Thoracic aorta (tissue), 2 donors: ENCODE data around the gene REEP6. TPM values are rescaled to one million over a fixed set of nuclear protein-coding genes. Genes with fewer than 3 reads are reported as not detected.
"Not testable (repeated sequence)": the region's sequence is repeated elsewhere in the genome, so short reads cannot be mapped to it uniquely, and the experiment has no call there.

ENCODE experiments used
- ATAC-seq: fragments of 150-250 bp; one replicate; pipeline ENCODE4 v1.8.0; 2017; ENCODE audit warnings: low read depth; ENCODE audit not compliant: insufficient number of reproducible peaks, low FRiP score
- DNase-seq: peaks from one replicate; pipeline ENCODE4 v3.0.0-alpha.2; 2020; ENCODE audit warnings: low spot score
- H3K27ac ChIP-seq, 2 donors: fragments of 200-600 bp; sonication (generic); 1 replicate in 1 of 2; 2 replicates in 1 of 2; pipeline ENCODE4 v1.5.1; 2016; ENCODE audit warnings: mild to moderate bottlenecking in 2 of 2, moderate library complexity in 2 of 2
- H3K27me3 ChIP-seq: fragments of 200-600 bp; sonication (generic); replicated peaks from 2 replicates; pipeline ENCODE4 v1.6.0; 2016; ENCODE audit warnings: mild to moderate bottlenecking; ENCODE audit not compliant: insufficient read depth
- H3K36me3 ChIP-seq: fragments of 200-600 bp; sonication (generic); one replicate; pipeline ENCODE4 v1.5.1; 2016
- H3K4me1 ChIP-seq, 2 donors: fragments of 200-600 bp; sonication (generic); 1 replicate in 1 of 2; 2 replicates in 1 of 2; pipeline versions ENCODE4 v1.5.1 to v1.6.0; 2016; ENCODE audit warnings: low read depth in 2 of 2, mild to moderate bottlenecking in 1 of 2; ENCODE audit not compliant: control insufficient read depth in 1 of 2
- H3K4me3 ChIP-seq: fragments of 200-600 bp; sonication (generic); 2 replicates; pipeline ENCODE4 v1.5.1; 2016; ENCODE audit warnings: mild to moderate bottlenecking
- H3K9me3 ChIP-seq: fragments of 200-600 bp; sonication (generic); 2 replicates; pipeline ENCODE4 v1.5.1; 2016
- total RNA-seq, 2 donors: library from RNA; depleted of rRNA; stranded (reverse); fragments of >200 nt; gene quantifications; one replicate each; pipeline versions ENCODE4 v1.1.0 to v1.2.3, GENCODE V29; 2016
- TF ChIP-seq, protein P1 (sequence below): fragments of 200-600 bp; sonication (generic); IDR thresholded peaks from one replicate; pipeline ENCODE4 v1.5.1; 2019; ENCODE audit warnings: antibody characterized with exemption

REEP6 gene
- total RNA-seq, 2 donors from 2014 or later, result 0.35 to 1.6 TPM

DNA sequence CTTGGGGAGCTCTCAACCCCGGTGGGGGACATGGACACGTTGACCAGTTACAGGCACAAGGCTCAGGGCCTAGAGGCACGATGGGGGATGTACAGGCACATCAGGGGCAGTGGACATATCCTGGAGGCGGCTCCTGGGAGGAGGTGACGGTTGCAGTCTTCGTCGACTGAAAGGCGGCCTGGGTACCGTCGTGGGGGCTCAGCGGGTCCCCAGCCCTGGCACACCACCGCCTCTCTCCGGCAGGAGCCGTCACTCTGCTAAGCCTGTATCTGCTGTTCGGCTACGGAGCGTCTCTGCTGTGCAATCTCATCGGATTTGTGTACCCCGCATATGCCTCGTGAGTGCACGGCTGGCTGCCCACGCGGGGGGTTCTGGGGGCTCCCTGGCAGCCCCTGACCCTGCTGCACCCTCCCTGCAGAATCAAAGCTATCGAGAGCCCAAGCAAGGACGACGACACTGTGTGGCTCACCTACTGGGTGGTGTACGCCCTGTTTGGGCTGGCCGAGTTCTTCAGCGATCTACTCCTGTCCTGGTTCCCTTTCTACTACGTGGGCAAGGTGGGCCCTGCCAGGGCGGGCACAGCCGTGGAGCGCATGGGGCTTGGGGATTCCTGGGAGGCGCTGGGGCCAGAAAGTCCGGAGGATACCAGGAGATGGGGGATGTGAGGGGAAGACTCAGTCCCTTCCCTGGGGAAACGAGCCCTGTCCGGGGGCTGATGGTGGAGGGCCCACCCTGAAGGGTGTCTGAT is 4.2 kb downstream of the REEP6 start:
- H3K4me3 ChIP-seq, result no peak overlapping the region
- peaks cover 0 to 7% of the 10 kb centered on the region in 2 donors for H3K4me1 ChIP-seq
- no peaks in the 10 kb centered on the region for H3K9me3 ChIP-seq
- no peaks in the 10 kb centered on the region for H3K27me3 ChIP-seq
- ATAC-seq, result no peak
- no peaks in the 10 kb centered on the region for H3K36me3 ChIP-seq
- H3K27ac ChIP-seq, result no peak overlapping the region
- TF ChIP-seq, protein P1, sequence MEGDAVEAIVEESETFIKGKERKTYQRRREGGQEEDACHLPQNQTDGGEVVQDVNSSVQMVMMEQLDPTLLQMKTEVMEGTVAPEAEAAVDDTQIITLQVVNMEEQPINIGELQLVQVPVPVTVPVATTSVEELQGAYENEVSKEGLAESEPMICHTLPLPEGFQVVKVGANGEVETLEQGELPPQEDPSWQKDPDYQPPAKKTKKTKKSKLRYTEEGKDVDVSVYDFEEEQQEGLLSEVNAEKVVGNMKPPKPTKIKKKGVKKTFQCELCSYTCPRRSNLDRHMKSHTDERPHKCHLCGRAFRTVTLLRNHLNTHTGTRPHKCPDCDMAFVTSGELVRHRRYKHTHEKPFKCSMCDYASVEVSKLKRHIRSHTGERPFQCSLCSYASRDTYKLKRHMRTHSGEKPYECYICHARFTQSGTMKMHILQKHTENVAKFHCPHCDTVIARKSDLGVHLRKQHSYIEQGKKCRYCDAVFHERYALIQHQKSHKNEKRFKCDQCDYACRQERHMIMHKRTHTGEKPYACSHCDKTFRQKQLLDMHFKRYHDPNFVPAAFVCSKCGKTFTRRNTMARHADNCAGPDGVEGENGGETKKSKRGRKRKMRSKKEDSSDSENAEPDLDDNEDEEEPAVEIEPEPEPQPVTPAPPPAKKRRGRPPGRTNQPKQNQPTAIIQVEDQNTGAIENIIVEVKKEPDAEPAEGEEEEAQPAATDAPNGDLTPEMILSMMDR, result no peak
- no peak for DNase-seq

DNA sequence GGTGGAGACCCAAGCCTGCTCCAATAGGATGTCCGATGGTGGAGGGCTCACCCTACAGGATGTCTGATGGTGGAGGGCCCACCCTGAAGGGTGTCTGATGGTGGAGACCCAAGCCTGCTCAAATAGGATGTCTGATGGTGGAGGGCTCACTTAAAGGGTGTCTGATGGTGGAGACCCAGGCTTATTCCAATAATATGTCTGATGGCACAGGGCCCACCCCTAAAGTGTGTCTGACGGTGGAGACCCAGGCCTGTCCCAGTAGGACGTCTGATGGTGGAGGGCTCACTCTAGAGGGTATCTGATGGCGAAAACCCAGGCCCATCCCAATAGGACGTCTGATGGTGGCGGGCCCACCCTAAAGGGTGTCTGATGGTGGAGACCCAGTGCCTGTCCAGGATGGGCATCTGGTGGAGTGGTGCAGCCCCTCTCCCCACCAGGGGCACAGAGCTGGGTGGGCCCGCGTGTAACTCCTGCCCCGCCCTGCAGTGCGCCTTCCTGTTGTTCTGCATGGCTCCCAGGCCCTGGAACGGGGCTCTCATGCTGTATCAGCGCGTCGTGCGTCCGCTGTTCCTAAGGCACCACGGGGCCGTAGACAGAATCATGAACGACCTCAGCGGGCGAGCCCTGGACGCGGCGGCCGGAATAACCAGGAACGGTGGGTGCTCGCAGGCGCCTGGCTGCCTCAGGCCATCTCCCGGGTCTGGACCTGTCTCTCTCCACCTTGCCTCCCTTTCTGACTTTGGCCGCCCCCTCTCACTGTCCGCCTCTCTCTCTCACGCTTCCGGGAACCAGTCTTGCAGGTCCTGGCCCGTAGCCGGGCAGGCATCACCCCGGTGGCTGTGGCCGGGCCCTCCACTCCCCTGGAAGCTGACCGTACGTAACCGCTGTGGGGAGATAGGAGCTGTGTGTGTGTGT is 5.1 kb downstream of the REEP6 start:
- Histone ChIP-seq H3K36me3 (no peaks in the 10 kb centered on the region), H3K4me3 (no peak overlapping the region), H3K27me3 (no peaks in the 10 kb centered on the region), H3K27ac (no peak overlapping the region), H3K9me3 (no peaks in the 10 kb centered on the region), H3K4me1 (peaks cover 0 to 5% of the 10 kb centered on the region in 2 donors)
- ATAC-seq (no peak), DNase-seq (no peak)
- TF ChIP-seq, protein P1, result no peak

DNA sequence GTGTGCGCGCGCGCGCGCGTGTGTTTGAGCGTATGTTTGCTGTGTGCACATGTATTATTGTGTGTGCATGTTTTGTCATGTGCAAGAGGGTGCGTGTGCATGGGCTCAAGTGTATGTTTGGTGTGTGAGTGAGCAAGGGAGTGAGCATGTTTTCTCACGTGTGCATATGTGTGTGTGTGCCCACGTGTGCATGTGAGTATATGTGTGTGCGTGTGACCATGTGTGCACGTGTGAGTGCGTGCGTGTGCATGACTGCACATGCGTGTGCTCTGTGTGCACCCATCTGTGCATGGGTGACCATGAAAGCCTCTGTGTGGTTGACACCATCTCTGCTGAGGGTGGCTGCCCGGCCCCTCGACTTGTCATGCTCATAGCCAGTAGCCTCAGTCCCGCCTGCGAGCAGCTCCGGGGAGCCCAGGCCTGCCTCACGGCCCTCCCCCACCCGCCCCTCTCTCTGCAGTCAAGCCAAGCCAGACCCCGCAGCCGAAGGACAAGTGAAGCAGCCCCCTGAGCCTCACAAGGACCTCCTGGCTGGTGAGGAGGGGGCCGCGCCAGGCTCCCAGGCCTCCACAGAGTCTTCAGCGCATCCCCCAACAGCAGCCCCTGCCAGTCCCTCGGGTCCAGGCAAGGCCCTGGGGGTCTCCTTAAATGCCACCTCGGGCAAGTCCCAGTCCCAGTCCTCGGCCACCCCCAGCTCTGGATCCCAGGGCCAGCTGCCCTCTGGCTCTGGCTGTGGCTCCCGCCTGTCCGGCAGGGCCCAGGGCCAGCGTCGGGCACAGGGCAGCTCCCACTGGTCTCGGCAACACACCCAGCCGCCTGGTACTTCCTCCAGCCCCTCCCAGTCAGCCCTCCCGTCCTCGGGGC is 6.0 kb downstream of the REEP6 start:
- no peak overlapping the region for H3K27ac ChIP-seq
- H3K27me3 ChIP-seq, result no peaks in the 10 kb centered on the region
- ATAC-seq, result no peak
- no peaks in the 10 kb centered on the region for H3K36me3 ChIP-seq
- TF ChIP-seq, protein P1, result no peak
- DNase-seq, result no peak
- H3K4me1 ChIP-seq, result no peaks in the 10 kb centered on the region
- H3K9me3 ChIP-seq, result no peaks in the 10 kb centered on the region
- H3K4me3 ChIP-seq, result no peak overlapping the region

DNA sequence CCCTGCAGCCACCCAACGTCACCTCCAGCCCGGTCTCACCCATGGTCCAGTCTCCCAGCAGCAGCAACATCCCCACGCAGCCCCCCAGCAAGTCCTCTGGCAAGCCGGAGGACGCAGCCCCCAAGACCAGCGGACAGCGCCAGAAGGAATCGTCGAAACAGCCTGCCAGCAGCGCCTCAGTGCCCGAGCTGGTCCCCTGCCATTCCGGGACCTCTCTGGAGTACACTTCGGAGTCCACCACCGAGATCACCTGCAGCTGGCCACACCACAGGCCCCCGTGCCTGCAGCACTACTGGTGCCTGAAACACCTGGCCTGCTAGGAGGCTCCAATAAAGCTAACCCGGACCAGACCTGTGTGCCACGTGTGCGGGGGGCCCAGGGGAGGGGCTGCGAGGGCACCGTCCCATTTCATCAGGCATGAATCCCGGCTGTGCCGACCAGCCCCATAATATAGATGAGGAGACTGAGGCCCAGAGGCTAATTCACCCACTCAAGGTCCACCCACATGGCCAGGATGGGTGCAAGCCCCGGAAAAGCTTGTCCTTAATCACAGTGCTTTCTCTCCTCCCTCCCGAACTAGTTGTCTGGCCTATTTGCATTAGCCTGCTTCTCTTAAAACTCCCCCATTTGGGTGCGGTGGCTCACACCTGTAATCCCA is 6.7 kb downstream of the REEP6 start:
- H3K4me3 ChIP-seq, result no peak overlapping the region
- no peak overlapping the region for H3K27ac ChIP-seq
- no peaks in the 10 kb centered on the region for H3K9me3 ChIP-seq
- TF ChIP-seq, protein P1, result no peak
- no peaks in the 10 kb centered on the region for H3K27me3 ChIP-seq
- no peaks in the 10 kb centered on the region for H3K36me3 ChIP-seq
- no peaks in the 10 kb centered on the region for H3K4me1 ChIP-seq
- ATAC-seq (no peak), DNase-seq (no peak)

DNA sequence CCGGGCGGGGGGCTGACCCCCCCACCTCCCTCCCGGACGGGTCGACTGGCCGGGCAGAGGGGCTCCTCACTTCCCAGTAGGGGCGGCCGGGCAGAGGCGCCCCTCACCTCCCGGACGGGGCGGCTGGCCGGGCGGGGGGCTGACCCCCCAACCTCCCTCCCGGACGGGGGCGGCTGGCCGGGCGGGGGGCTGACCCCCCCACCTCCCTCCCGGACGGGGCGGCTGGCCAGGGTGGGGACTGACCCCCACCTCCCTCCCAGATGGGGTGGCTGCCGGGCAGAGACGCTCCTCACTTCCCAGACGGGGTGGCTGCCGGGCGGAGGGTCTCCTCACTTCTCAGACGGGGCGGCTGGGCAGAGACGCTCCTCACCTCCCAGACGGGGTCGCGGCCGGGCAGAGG is 8.2 kb downstream of the REEP6 start:
- H3K9me3 ChIP-seq, H3K4me1 ChIP-seq, H3K27ac ChIP-seq, H3K27me3 ChIP-seq, ATAC-seq, H3K4me3 ChIP-seq, DNase-seq, H3K36me3 ChIP-seq: not testable (repeated sequence)
